PC-3 (cell line): ENCODE measurements around the gene HACD4. TPM values are rescaled to one million over a fixed set of nuclear protein-coding genes. Genes with fewer than 3 reads are reported as not detected.
A peak's percentile ranks its signal among the peaks of the same experiment; 100 is the strongest.
"Not testable (repeated sequence)": the region's sequence is repeated elsewhere in the genome, so short reads cannot be mapped to it uniquely, and the experiment has no call there.

Experiments
- ATAC-seq: fragments of 200-7000 bp; cut with Tn5 transposase; 2 replicates; pipeline ENCODE4 v1.9.1; 2020; ENCODE audit warnings: mild to moderate bottlenecking, moderate library complexity
- BruUV-seq: library from RNA; stranded (reverse); fragments of 400-500 nt; replicated peaks from 2 replicates; lab custom pipeline; 2021; lab: Mats Ljungman, UMichigan
- CTCF ChIA-PET: fragments of 300-600 bp; sonication (Branson Sonifier 250); formaldehyde crosslinking; loops from one replicate; lab custom pipeline; 2022; ENCODE audit warnings: antibody characterized with exemption; lab: Charles Lee
- POLR2A ChIA-PET: fragments of 300-600 bp; sonication (Branson Sonifier 250); formaldehyde crosslinking; loops from one replicate; lab custom pipeline; 2022; ENCODE audit warnings: antibody characterized with exemption; ENCODE audit not compliant: unreplicated experiment; lab: Charles Lee
- DNase-seq: peaks from one replicate; pipeline ENCODE4 v3.0.0-alpha.2; 2015
- H2AFZ ChIP-seq: fragments of 300-600 bp; sonication (generic); 2 replicates; pipeline ENCODE4 v1.6.0; 2016; ENCODE audit warnings: antibody characterized with exemption, low read length
- H3F3A ChIP-seq: fragments of 300-600 bp; sonication (generic); one replicate; pipeline ENCODE4 v1.6.0; 2017; ENCODE audit warnings: antibody characterized with exemption, low read length, control low read depth, mild to moderate bottlenecking; ENCODE audit not compliant: unreplicated experiment
- H3K27ac ChIP-seq: fragments of 300-600 bp; sonication (generic); 2 replicates; pipeline ENCODE4 v1.5.1; 2016; ENCODE audit warnings: mild to moderate bottlenecking, low read length
- H3K27me3 ChIP-seq: fragments of 300-600 bp; sonication (generic); 2 replicates; pipeline ENCODE4 v1.6.1; 2016; ENCODE audit warnings: low read length, mixed read lengths
- H3K36me3 ChIP-seq: fragments of 300-600 bp; sonication (generic); 2 replicates; pipeline ENCODE4 v1.6.1; 2016; ENCODE audit warnings: low read depth, mixed run types, low read length, mixed read lengths
- H3K4me1 ChIP-seq: fragments of 300-600 bp; sonication (generic); 2 replicates; pipeline ENCODE4 v1.5.1; 2016; ENCODE audit warnings: low read length; ENCODE audit not compliant: insufficient read depth
- H3K4me2 ChIP-seq: fragments of 300-600 bp; sonication (generic); 2 replicates; pipeline ENCODE4 v1.6.0; 2016; ENCODE audit warnings: low read length
- H3K4me3 ChIP-seq: fragments of 300-600 bp; sonication (generic); 2 replicates; pipeline ENCODE4 v1.5.1; 2016; ENCODE audit warnings: mild to moderate bottlenecking, low read length, mixed read lengths
- H3K79me2 ChIP-seq: fragments of 300-600 bp; sonication (generic); 2 replicates; pipeline ENCODE4 v1.6.1; 2017; ENCODE audit warnings: low read length, mixed read lengths
- H3K9ac ChIP-seq: fragments of 300-600 bp; sonication (generic); 2 replicates; pipeline ENCODE4 v1.6.0; 2016; ENCODE audit warnings: mild to moderate bottlenecking, low read length
- H3K9me2 ChIP-seq: fragments of 300-600 bp; sonication (generic); replicated peaks from 2 replicates; pipeline ENCODE4 v1.6.1; 2016; ENCODE audit warnings: mixed run types, low read length, mixed read lengths
- H3K9me3 ChIP-seq: fragments of 300-600 bp; sonication (generic); 2 replicates; pipeline ENCODE4 v1.6.1; 2016; ENCODE audit warnings: low read length, mixed read lengths
- H4K20me1 ChIP-seq: fragments of 300-600 bp; sonication (generic); 2 replicates; pipeline ENCODE4 v1.6.1; 2016; ENCODE audit warnings: low read length, mixed read lengths
- EZH2 ChIP-seq: fragments of 300-600 bp; sonication (generic); IDR thresholded peaks from one replicate; pipeline ENCODE4 v1.6.1; 2017; ENCODE audit warnings: antibody characterized with exemption, mild to moderate bottlenecking, low read length; ENCODE audit not compliant: unreplicated experiment
- EZH2phosphoT487 ChIP-seq: fragments of 300-600 bp; sonication (generic); IDR thresholded peaks from 2 replicates; pipeline ENCODE4 v1.6.1; 2018; ENCODE audit warnings: mild to moderate bottlenecking, antibody characterized with exemption, low read length, borderline replicate concordance
- intact Hi-C: fragments of 100-400 bp; cut with micrococcal nuclease; formaldehyde crosslinking; loops from 2 replicates; pipeline ENCODE4 v1.9.0; 2023
- total RNA-seq: library from RNA; depleted of rRNA; stranded (reverse); fragments of >200 nt; gene quantifications from 2 replicates; pipeline ENCODE4 v1.2.3, GENCODE V29; 2014
- TF ChIP-seq, protein P1 (sequence below): fragments of 300-600 bp; sonication (generic); conservative IDR thresholded peaks from 2 replicates; pipeline ENCODE4 v1.5.1; 2017; ENCODE audit warnings: antibody characterized with exemption, low read depth, mild to moderate bottlenecking, low read length

Gene HACD4
- total RNA-seq, 1 experiment from 2014 or later, result not detected

DNA sequence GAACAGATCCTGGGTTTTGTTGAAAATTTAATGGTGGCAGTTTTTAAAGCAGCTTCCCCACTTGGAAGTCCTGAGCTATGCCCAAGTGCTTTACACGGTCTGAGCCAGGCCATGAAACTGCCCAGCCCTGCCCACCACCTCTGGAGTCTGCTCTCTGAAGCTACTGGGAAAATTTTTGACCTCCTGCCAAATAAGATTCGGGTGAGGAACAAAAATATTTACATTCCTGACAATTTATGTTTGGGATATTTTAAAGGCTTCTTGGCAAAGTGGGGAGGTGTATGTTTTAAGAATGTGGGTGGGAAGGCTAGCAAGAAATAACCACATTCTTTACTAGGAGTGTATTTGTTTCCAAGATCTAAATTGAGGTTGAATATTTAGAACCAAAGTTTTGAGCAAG is 50.0 kb downstream of the HACD4 start:
- CTCF ChIA-PET, result interaction anchor here (0.7 kb wide), 1 partner anchor 40 kb away, joined by 3 read pairs; no protein-coding TSS in a partner anchor
- no peak overlapping the region for H2AFZ ChIP-seq
- no peak overlapping the region for H3K4me3 ChIP-seq
- peak overlapping the region; percentile 40 for H3K4me2 ChIP-seq
- H3K27ac ChIP-seq, result peak overlapping the region; percentile 66
- TF ChIP-seq EZH2phosphoT487 (no peak), EZH2 (no peak)
- TF ChIP-seq, protein P1, sequence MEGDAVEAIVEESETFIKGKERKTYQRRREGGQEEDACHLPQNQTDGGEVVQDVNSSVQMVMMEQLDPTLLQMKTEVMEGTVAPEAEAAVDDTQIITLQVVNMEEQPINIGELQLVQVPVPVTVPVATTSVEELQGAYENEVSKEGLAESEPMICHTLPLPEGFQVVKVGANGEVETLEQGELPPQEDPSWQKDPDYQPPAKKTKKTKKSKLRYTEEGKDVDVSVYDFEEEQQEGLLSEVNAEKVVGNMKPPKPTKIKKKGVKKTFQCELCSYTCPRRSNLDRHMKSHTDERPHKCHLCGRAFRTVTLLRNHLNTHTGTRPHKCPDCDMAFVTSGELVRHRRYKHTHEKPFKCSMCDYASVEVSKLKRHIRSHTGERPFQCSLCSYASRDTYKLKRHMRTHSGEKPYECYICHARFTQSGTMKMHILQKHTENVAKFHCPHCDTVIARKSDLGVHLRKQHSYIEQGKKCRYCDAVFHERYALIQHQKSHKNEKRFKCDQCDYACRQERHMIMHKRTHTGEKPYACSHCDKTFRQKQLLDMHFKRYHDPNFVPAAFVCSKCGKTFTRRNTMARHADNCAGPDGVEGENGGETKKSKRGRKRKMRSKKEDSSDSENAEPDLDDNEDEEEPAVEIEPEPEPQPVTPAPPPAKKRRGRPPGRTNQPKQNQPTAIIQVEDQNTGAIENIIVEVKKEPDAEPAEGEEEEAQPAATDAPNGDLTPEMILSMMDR, result no peak
- H3K9me3 ChIP-seq, result no peaks in the 10 kb centered on the region
- H3K4me1 ChIP-seq, result peaks cover 40% of the 10 kb centered on the region
- peaks cover 5% of the 10 kb centered on the region for H3F3A ChIP-seq
- POLR2A ChIA-PET, result no interaction called here
- intact Hi-C loops, result loop anchor here (2.0 to 5.0 kb wide), 2 partner anchors 23 to 359 kb away; partner anchors contain the start of gene MLLT3
- DNase-seq (peak; percentile 75), ATAC-seq (peak; percentile 73)
- H3K9me2 ChIP-seq, result no peaks in the 10 kb centered on the region
- H3K27me3 ChIP-seq, result no peaks in the 10 kb centered on the region
- no peaks in the 10 kb centered on the region for H3K79me2 ChIP-seq
- H4K20me1 ChIP-seq, result peaks cover 4% of the 10 kb centered on the region; the same call in 1 of the 2 replicates
- H3K9ac ChIP-seq, result no peak overlapping the region
- peaks cover 3% of the 10 kb centered on the region for H3K36me3 ChIP-seq
- no TSS peak for BruUV-seq

GRCh38 chr9:20980832-20981455 is 50.5 kb downstream of the HACD4 start:
- ATAC-seq, result peak; percentile 72
- Histone ChIP-seq H3K9me3 (no peaks in the 10 kb centered on the region), H3K27me3 (no peaks in the 10 kb centered on the region), H3K79me2 (no peaks in the 10 kb centered on the region), H4K20me1 (peaks cover 4% of the 10 kb centered on the region; the same call in 1 of the 2 replicates), H3K9ac (no peak overlapping the region), H3K36me3 (no peaks in the 10 kb centered on the region), H3K27ac (peak overlapping the region; percentile 66), H3K9me2 (no peaks in the 10 kb centered on the region), H2AFZ (no peak overlapping the region), H3K4me2 (peak overlapping the region; percentile 40), H3K4me3 (no peak overlapping the region), H3F3A (peaks cover 5% of the 10 kb centered on the region), H3K4me1 (peaks cover 34% of the 10 kb centered on the region)
- no peak for TF ChIP-seq EZH2phosphoT487
- TF ChIP-seq EZH2, result no peak
- TF ChIP-seq, protein P1, result no peak
- ChIA-PET CTCF (interaction anchor here (0.7 kb wide), 1 partner anchor 40 kb away, joined by 3 read pairs; no protein-coding TSS in a partner anchor), POLR2A (no interaction called here)
- DNase-seq, result peak; percentile 62
- intact Hi-C loops, result loop anchor here (2.0 to 5.0 kb wide), 2 partner anchors 22 to 359 kb away; partner anchors contain the start of gene MLLT3
- no TSS peak for BruUV-seq

- no peak overlapping the region for H3K27ac ChIP-seq
- H3F3A ChIP-seq, result no peaks in the 10 kb centered on the region
- BruUV-seq, result no TSS peak
- H4K20me1 ChIP-seq, result peaks cover 4% of the 10 kb centered on the region; the same call in 1 of the 2 replicates
- intact Hi-C loops, result no loop called here
- H3K9me3 ChIP-seq, result no peaks in the 10 kb centered on the region
- no peaks in the 10 kb centered on the region for H3K9me2 ChIP-seq
- POLR2A ChIA-PET, result no interaction called here
- no peak overlapping the region for H3K9ac ChIP-seq
- H3K4me2 ChIP-seq, result no peak overlapping the region
- H2AFZ ChIP-seq, result no peak overlapping the region
- no peaks in the 10 kb centered on the region for H3K27me3 ChIP-seq
- TF ChIP-seq, protein P1, result no peak
- no peak for TF ChIP-seq EZH2phosphoT487
- no peak for TF ChIP-seq EZH2
- H3K36me3 ChIP-seq, result no peaks in the 10 kb centered on the region
- ATAC-seq (no peak), DNase-seq (no peak)
- H3K4me3 ChIP-seq, result no peak overlapping the region
- peaks cover 24% of the 10 kb centered on the region for H3K4me1 ChIP-seq
- H3K79me2 ChIP-seq, result no peaks in the 10 kb centered on the region
- CTCF ChIA-PET, result no interaction called here
These were observed 53.2 kb downstream of the HACD4 start for GRCh38 chr9:20978249-20978648.

DNA sequence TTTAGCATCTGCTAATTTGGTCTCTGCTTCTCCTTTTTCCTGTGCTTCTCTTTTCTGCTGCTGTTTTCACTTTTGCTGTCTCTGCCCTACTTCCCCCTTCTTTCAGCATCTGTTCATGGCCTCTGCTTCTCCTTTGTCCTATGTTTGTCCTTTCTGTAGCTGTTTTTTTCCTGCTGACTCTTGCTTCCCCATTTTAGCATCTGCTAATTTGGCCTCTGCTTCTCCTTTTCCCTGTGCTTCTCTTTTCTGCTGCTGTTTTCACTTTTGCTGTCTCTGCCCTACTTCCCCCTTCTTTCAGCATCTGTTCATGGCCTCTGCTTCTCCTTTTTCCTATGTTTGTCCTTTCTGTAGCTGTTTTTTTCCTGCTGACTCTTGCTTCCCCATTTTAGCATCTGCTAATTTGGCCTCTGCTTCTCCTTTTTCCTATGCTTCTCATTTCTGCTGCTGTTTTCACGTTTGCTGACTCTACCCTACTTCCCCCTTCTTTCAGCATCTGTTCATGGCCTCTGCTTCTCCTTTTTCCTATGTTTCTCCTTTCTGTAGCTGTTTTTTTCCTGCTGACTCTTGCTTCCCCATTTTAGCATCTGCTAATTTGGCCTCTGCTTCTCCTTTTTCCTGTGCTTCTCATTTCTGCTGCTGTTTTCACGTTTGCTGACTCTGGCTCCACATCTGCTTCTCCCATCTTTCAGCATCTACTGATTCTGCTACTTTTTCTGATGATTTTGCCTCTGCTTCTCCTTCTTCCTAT is 57.1 kb downstream of the HACD4 start:
- H3K9me3 ChIP-seq, H3K27ac ChIP-seq, H4K20me1 ChIP-seq, H3F3A ChIP-seq, ATAC-seq, DNase-seq, H3K4me1 ChIP-seq, H3K4me2 ChIP-seq, H3K9me2 ChIP-seq, CTCF ChIA-PET, H3K4me3 ChIP-seq, intact Hi-C loops, H3K36me3 ChIP-seq, POLR2A ChIA-PET, H3K79me2 ChIP-seq, H3K9ac ChIP-seq, H3K27me3 ChIP-seq, BruUV-seq, H2AFZ ChIP-seq: not testable (repeated sequence)
